Neuron (in vitro differentiated cells): Measurements from ENCODE around the gene CCSER1.
"Not testable (repeated sequence)": the region's sequence is repeated elsewhere in the genome, so short reads cannot be mapped to it uniquely, and the experiment has no call there.

Experiments
- H2AFZ ChIP-seq: one replicate; pipeline ENCODE4 v1.6.1; 2013; ENCODE audit warnings: low read depth, mild to moderate bottlenecking, inconsistent platforms, low read length, moderate library complexity
- H3K27me3 ChIP-seq: one replicate; pipeline ENCODE4 v1.6.1; 2013; ENCODE audit warnings: low read length; ENCODE audit not compliant: insufficient read depth
- H3K36me3 ChIP-seq: one replicate; pipeline ENCODE4 v1.6.1; 2013; ENCODE audit warnings: low read length; ENCODE audit not compliant: insufficient read depth
- H3K4me1 ChIP-seq: one replicate; pipeline ENCODE4 v1.6.1; 2013; ENCODE audit warnings: low read length; ENCODE audit not compliant: insufficient read depth
- H3K4me3 ChIP-seq: 2 replicates; pipeline ENCODE4 v1.5.1; 2013; ENCODE audit warnings: mild to moderate bottlenecking, low read length, moderate library complexity
- H3K9me3 ChIP-seq: one replicate; pipeline ENCODE4 v1.6.1; 2013; ENCODE audit warnings: low read length

CCSER1 gene

GRCh38 chr4:91094220-91094619 lies 967.0 kb downstream of the CCSER1 start:
- not testable (repeated sequence) for H3K27me3 ChIP-seq, H3K36me3 ChIP-seq, H3K4me1 ChIP-seq, H3K9me3 ChIP-seq, H2AFZ ChIP-seq, H3K4me3 ChIP-seq

- no peaks in the 10 kb centered on the region for H3K4me1 ChIP-seq
- H2AFZ ChIP-seq = no peak overlapping the region
- no peaks in the 10 kb centered on the region for H3K36me3 ChIP-seq
- H3K9me3 ChIP-seq = no peaks in the 10 kb centered on the region
- no peaks in the 10 kb centered on the region for H3K27me3 ChIP-seq
- no peak overlapping the region for H3K4me3 ChIP-seq
Observed at GRCh38 chr4:91099666-91100065, 972.5 kb downstream of the CCSER1 start.

GRCh38 chr4:91108751-91109150 lies 981.6 kb downstream of the CCSER1 start:
- Histone ChIP-seq H2AFZ (no peak overlapping the region), H3K4me3 (no peak overlapping the region), H3K4me1 (no peaks in the 10 kb centered on the region), H3K36me3 (no peaks in the 10 kb centered on the region), H3K9me3 (no peaks in the 10 kb centered on the region), H3K27me3 (no peaks in the 10 kb centered on the region)

GRCh38 chr4:91111556-91111955 lies 984.4 kb downstream of the CCSER1 start:
- Histone ChIP-seq H3K27me3 (no peaks in the 10 kb centered on the region), H2AFZ (no peak overlapping the region), H3K4me3 (no peak overlapping the region), H3K9me3 (no peaks in the 10 kb centered on the region), H3K36me3 (no peaks in the 10 kb centered on the region), H3K4me1 (no peaks in the 10 kb centered on the region)

GRCh38 chr4:91113130-91113706 lies 986.0 kb downstream of the CCSER1 start:
- H3K4me3 ChIP-seq = no peak overlapping the region
- no peaks in the 10 kb centered on the region for H3K27me3 ChIP-seq
- no peaks in the 10 kb centered on the region for H3K9me3 ChIP-seq
- no peak overlapping the region for H2AFZ ChIP-seq
- no peaks in the 10 kb centered on the region for H3K4me1 ChIP-seq
- H3K36me3 ChIP-seq = no peaks in the 10 kb centered on the region

GRCh38 chr4:91114386-91114785 lies 987.2 kb downstream of the CCSER1 start:
- Histone ChIP-seq H3K36me3 (no peaks in the 10 kb centered on the region), H2AFZ (no peak overlapping the region), H3K4me1 (no peaks in the 10 kb centered on the region), H3K27me3 (no peaks in the 10 kb centered on the region), H3K4me3 (no peak overlapping the region), H3K9me3 (no peaks in the 10 kb centered on the region)

- H3K36me3 ChIP-seq = no peaks in the 10 kb centered on the region
- no peaks in the 10 kb centered on the region for H3K27me3 ChIP-seq
- no peaks in the 10 kb centered on the region for H3K4me1 ChIP-seq
- H3K4me3 ChIP-seq = no peak overlapping the region
- H3K9me3 ChIP-seq = no peaks in the 10 kb centered on the region
- H2AFZ ChIP-seq = no peak overlapping the region
Observed at GRCh38 chr4:91116861-91117260, 989.7 kb downstream of the CCSER1 start.

- H3K9me3 ChIP-seq = no peaks in the 10 kb centered on the region
- no peak overlapping the region for H3K4me3 ChIP-seq
- H2AFZ ChIP-seq = no peak overlapping the region
- H3K4me1 ChIP-seq = no peaks in the 10 kb centered on the region
- H3K36me3 ChIP-seq = no peaks in the 10 kb centered on the region
- no peaks in the 10 kb centered on the region for H3K27me3 ChIP-seq
Observed at GRCh38 chr4:91118597-91118996, 991.4 kb downstream of the CCSER1 start.

GRCh38 chr4:91123742-91124141 lies 996.5 kb downstream of the CCSER1 start:
- H3K4me1 ChIP-seq = no peaks in the 10 kb centered on the region
- H2AFZ ChIP-seq = no peak overlapping the region
- no peak overlapping the region for H3K4me3 ChIP-seq
- no peaks in the 10 kb centered on the region for H3K36me3 ChIP-seq
- no peaks in the 10 kb centered on the region for H3K27me3 ChIP-seq
- H3K9me3 ChIP-seq = no peaks in the 10 kb centered on the region

GRCh38 chr4:91127192-91127591 lies 1000.0 kb downstream of the CCSER1 start:
- Histone ChIP-seq H3K4me3 (no peak overlapping the region), H2AFZ (no peak overlapping the region), H3K9me3 (no peaks in the 10 kb centered on the region), H3K4me1 (no peaks in the 10 kb centered on the region), H3K27me3 (no peaks in the 10 kb centered on the region), H3K36me3 (no peaks in the 10 kb centered on the region)

- Histone ChIP-seq H2AFZ (no peak overlapping the region), H3K4me1 (no peaks in the 10 kb centered on the region), H3K4me3 (no peak overlapping the region), H3K9me3 (no peaks in the 10 kb centered on the region), H3K27me3 (no peaks in the 10 kb centered on the region), H3K36me3 (no peaks in the 10 kb centered on the region)
Observed at GRCh38 chr4:91127831-91128230, 1000.6 kb downstream of the CCSER1 start.

GRCh38 chr4:91128519-91128918 lies 1001.3 kb downstream of the CCSER1 start:
- no peaks in the 10 kb centered on the region for H3K27me3 ChIP-seq
- H3K9me3 ChIP-seq = no peaks in the 10 kb centered on the region
- no peaks in the 10 kb centered on the region for H3K4me1 ChIP-seq
- no peaks in the 10 kb centered on the region for H3K36me3 ChIP-seq
- no peak overlapping the region for H3K4me3 ChIP-seq
- H2AFZ ChIP-seq = no peak overlapping the region

GRCh38 chr4:91147067-91147466 lies 1019.9 kb downstream of the CCSER1 start:
- Histone ChIP-seq H2AFZ (no peak overlapping the region), H3K4me1 (no peaks in the 10 kb centered on the region), H3K36me3 (no peaks in the 10 kb centered on the region), H3K9me3 (no peaks in the 10 kb centered on the region), H3K27me3 (no peaks in the 10 kb centered on the region), H3K4me3 (no peak overlapping the region)

GRCh38 chr4:91154041-91154440 lies 1026.8 kb downstream of the CCSER1 start:
- H3K4me1 ChIP-seq, H3K9me3 ChIP-seq, H3K4me3 ChIP-seq, H2AFZ ChIP-seq, H3K27me3 ChIP-seq, H3K36me3 ChIP-seq: not testable (repeated sequence)
